Mucosa of gallbladder (tissue), 1 donor: ENCODE results near the gene CCDC144A. TPM values are rescaled to one million over a fixed set of nuclear protein-coding genes. Genes with fewer than 3 reads are reported as not detected.
"Not testable (repeated sequence)": the region's sequence is repeated elsewhere in the genome, so short reads cannot be mapped to it uniquely, and the experiment has no call there.

Experiments
- DNase-seq: peaks from one replicate; pipeline ENCODE4 v3.0.0-alpha.2; 2020; ENCODE audit warnings: low spot score
- total RNA-seq: library from RNA; stranded (reverse); gene quantifications from one replicate; pipeline ENCODE4 v1.2.1, GENCODE V29; 2021
- donor health status: DM: no; HTN: no; CAD: no.

The CCDC144A gene
- total RNA-seq, 1 donor from 2014 or later, result 5.8 TPM

- no peak for DNase-seq
Observed at GRCh38 chr17:16818340-16818739, 128.3 kb downstream of the CCDC144A start.

- no peak for DNase-seq
Observed at GRCh38 chr17:16818821-16819683, 129.0 kb downstream of the CCDC144A start.

- no peak for DNase-seq
Observed at GRCh38 chr17:16820161-16820877, 130.3 kb downstream of the CCDC144A start.

- no peak for DNase-seq
Observed at GRCh38 chr17:16820979-16821543, 131.0 kb downstream of the CCDC144A start.

GRCh38 chr17:16822133-16822532 is 132.1 kb downstream of the CCDC144A start:
- DNase-seq, result not testable (repeated sequence)

- not testable (repeated sequence) for DNase-seq
Observed at GRCh38 chr17:16823768-16824406, 133.8 kb downstream of the CCDC144A start.

Other genes with a start within 250 kb of the CCDC144A start
- gene LRRC75A, start 198.0 kb upstream of the CCDC144A start, total RNA-seq, result 7.0 TPM
- 7.7 TPM for gene ZNF287, start 121.0 kb upstream of the CCDC144A start, total RNA-seq
- 4.4 TPM for gene ZNF624, start 36.4 kb upstream of the CCDC144A start, total RNA-seq